ENCODE measurements around the gene PIK3R3.

PIK3R3 gene

DNA sequence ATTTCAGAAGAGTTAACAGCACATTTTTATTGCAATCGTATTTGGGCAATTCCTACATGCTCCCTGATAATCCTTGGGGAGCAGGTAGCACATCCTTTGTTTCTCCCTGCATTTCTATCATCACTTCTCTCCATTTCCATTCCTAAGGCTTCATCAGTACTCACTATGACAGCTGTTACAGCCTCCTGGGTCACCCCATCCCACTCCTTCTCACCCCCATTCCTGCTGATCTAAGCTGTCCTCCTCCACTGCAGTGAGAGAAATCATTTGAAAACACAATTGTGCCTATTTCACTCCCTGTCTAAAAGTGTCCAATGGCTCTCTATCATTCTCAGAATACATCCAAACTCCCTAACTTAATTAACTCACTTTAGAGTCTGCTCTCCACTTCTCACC, 25.5 kb upstream of the PIK3R3 start:
- no peak for DNase-seq (ENCODE audit: low spot score)

GRCh38 chr1:46153732-46154131, 21.3 kb upstream of the PIK3R3 start:
- DNase-seq (ENCODE audit: low spot score), result no peak

- no peak for DNase-seq (ENCODE audit: low spot score)
Measured at GRCh38 chr1:46153228-46153627, 20.8 kb upstream of the PIK3R3 start.

DNA sequence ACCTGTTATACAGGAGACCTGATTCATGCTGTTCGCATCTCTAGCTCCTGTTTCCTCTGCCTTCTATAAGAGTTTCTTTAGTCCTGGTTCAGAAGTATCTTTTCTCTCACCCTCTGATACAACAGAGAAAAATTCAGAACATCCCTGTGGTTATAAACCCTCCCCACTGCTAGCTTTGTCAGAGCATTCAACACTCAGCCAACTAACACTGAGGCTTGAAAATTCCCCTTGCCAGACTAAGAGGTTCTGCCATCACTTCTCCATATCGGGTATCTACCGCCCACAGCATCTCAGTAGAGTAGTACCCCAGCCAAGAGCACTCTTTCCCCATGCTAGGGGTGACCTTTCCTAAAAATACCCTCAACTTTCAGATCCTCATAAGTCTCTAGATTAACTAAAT, 19.6 kb upstream of the PIK3R3 start:
- DNase-seq (ENCODE audit: low spot score), result peak; percentile 80

- no peak for DNase-seq (ENCODE audit: low spot score)
Measured at GRCh38 chr1:46150085-46150484, 17.7 kb upstream of the PIK3R3 start.

GRCh38 chr1:46148318-46148717, 15.9 kb upstream of the PIK3R3 start:
- DNase-seq (ENCODE audit: low spot score), result no peak

GRCh38 chr1:46137916-46138315, 5.5 kb upstream of the PIK3R3 start:
- DNase-seq (ENCODE audit: low spot score), result peak; percentile 36

- DNase-seq (ENCODE audit: low spot score), result no peak
Measured at GRCh38 chr1:46136711-46137110, 4.3 kb upstream of the PIK3R3 start.

- peak; percentile 26 for DNase-seq (ENCODE audit: low spot score)
Measured at GRCh38 chr1:46134660-46135331, 2.4 kb upstream of the PIK3R3 start.

GRCh38 chr1:46133781-46134350, 1.4 kb upstream of the PIK3R3 start:
- DNase-seq (ENCODE audit: low spot score), result no peak

DNA sequence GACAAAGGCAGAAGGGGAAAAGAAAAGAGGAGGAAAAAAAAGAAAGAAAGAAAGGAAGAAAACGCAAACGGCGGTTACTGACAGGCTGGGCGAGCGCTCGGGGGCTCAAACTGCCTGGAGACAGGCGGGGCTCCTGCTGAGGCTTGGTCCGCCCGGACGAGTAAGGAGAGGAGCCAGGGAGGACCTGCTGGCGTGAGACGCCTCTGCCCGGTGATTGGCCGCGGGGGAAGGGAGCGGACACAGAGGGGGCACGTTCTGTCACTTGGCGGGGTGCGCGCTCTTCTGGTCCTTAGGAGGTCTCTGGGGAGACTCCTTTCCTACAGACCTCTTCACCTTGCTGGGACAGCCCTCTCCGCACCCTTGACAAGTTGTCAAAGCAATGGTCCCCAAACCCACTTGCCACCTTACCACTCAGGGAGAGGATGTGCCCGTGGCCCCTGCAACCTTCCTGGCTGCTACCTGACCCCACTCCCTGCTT, 791 bp upstream of the PIK3R3 start:
- DNase-seq (ENCODE audit: low spot score), result peak; percentile 77

DNA sequence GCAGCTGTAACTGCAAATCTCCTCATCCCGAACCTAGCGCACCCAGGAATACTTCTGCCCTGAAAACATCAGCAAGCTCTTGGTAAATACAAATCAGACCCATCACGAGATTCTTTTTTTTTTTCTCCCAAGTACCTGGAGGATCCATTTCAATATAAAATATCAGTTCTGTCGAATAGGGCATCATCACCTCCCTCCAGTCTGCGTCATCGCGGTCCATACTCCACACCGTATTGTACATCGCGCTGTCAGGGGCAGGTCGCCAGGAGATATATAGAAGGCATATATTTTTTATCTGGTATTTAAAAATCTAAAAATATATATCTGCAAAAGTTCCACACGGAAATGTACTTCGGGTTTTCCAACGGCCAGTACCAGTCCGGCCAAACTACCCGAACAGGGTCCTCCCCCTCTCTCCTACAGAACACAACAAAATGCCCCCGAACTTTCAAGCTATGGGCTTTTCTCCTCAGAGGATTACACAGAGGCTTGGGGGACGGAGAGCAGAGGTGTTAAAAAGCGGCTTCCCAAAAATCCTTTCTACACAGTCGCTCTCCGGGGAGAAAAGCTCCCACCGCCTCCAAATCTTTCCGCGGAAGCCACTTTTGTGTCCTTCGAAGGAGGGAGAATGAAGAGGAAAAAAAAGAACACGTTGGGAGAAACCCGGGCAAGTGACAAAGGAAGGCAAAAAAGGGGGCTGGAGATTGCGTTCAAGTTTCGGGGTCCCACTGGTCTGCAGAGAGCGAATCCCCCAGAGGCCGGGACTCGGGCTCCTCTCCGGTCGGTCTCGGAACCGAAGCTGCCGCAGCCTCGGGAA, 509 bp downstream of the PIK3R3 start:
- DNase-seq (ENCODE audit: low spot score), result no peak

GRCh38 chr1:46131093-46131492, 1.3 kb downstream of the PIK3R3 start:
- DNase-seq (ENCODE audit: low spot score), result no peak

GRCh38 chr1:46130606-46131005, 1.8 kb downstream of the PIK3R3 start:
- DNase-seq (ENCODE audit: low spot score), result no peak

DNA sequence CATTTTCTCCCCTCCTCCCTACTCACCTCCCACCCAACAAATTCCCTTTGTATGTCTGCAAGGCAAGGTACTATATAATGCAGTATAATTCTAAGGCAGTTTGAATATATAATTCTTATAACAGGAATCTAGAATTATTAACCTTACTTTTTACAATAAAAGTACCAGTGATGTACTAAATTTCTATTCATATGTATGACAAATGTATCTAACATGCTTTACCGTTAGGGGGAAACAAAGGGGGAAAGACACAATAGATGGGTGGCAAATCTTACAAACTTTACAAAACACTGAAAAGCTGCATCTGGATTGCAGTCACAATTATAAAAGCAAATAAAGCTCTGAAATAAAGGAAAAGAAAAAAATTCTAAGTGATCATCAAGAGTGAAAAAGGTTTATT, 2.3 kb downstream of the PIK3R3 start:
- DNase-seq (ENCODE audit: low spot score), result no peak

GRCh38 chr1:46128344-46128743, 4.1 kb downstream of the PIK3R3 start:
- no peak for DNase-seq (ENCODE audit: low spot score)

DNA sequence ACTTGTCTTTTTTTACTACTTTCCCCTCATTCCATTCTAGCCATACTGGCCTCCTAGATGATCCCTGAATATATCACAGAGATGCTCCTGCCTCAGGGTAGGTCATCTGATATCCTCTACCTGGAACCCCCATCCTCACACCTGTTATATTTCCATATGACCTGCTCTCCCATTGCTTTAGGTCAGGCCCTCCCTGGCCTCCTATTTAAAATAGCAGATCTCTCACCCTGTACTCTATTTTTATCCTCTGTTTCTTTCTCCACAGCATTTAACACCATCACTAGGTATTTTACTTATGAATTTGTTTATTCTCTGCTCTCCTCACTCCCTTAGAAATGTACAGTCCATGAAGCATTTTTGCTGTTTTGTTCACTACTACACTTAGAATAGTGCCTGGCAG, 13.6 kb downstream of the PIK3R3 start:
- no peak for DNase-seq (ENCODE audit: low spot score)

DNA sequence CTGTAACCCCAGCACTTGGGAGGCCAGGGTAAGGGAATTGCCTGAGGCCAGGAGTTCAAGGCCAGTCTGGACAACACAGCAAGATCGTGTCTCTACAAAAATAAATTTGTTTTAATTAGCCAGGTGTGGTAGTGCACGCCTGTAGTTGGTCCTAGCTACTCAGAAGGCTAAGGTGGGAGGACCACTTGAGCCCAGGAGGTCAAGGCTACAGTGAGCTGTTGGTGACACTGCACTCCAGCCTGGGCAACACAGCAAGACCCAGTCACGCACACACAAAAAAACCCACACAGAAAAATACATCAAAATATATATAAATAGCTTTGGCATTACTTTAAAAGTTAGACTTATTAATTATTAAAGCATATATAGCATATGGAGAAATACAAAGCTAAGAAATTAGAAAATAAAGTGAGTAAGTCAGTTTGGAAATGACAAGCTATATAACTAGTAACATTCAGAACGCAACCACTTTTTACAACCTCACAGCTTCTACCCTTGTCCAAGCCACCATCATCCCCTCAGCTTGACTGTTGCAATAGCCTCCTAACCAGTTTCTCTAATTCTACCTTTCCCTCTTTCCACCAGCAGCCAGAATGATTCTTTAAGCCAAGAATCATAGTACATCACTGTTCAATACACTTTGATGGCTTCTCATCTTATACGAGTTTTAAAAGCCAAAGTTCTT, 14.5 kb downstream of the PIK3R3 start:
- DNase-seq (ENCODE audit: low spot score), result no peak

GRCh38 chr1:46114925-46115603, 17.4 kb downstream of the PIK3R3 start:
- no peak for DNase-seq (ENCODE audit: low spot score)

DNA sequence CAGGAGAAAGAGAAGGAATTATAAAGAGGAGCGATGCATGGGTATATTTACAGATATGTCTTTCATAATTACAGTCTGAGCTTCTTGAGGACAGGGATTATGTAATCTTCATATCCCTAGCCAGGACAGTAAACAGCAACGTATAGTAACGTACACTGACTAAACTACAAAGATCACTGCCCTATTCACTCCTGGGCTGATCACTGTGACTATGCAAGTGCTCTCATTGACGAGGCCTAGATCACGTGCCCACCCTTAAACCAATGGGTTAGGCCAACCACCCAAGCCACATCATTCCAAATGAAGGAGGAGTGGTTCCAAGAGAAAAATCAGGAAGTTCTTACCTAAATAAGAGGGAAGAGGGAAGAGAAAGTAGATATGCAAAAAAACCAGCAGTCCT, 18.5 kb downstream of the PIK3R3 start:
- no peak for DNase-seq (ENCODE audit: low spot score)

DNA sequence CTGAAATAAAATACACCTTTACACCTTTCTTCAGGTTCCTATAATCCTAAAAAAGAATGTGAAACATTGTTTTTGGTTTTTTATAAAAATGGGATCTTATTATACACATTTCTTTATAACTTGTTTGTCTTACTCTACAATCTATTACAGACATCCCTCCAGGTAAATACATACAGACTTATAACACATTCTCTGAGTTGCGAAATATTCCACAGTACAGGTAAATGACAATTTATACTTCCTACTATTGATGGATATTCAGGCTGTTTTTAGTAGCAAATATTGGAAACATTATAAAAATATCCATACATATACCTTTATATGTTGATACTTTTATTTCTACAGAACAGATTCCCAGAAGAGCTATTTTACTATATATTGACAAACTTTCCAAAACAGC, 20.3 kb downstream of the PIK3R3 start:
- no peak for DNase-seq (ENCODE audit: low spot score)

- no peak for DNase-seq (ENCODE audit: low spot score)
Measured at GRCh38 chr1:46110521-46110920, 21.9 kb downstream of the PIK3R3 start.

Data from AG20443 (cell line).